Spleen (tissue), 11 donors: ENCODE data around the gene BEST1. TPM values are rescaled to one million over a fixed set of nuclear protein-coding genes. Genes with fewer than 3 reads are reported as not detected.
"Not testable (repeated sequence)": the region's sequence is repeated elsewhere in the genome, so short reads cannot be mapped to it uniquely, and the experiment has no call there.

Experiments used
- DNase-seq: peaks from one replicate; pipeline ENCODE4 v3.0.0-alpha.2; 2020
- H3K27ac ChIP-seq, 8 donors: fragments of 200-600 bp; sonication (generic) in 7 of 8; 1 replicate in 4 of 8; 2 replicates in 4 of 8; pipeline versions ENCODE4 v1.5.0 to v1.8.0; 2016 to 2021; ENCODE audit warnings: inconsistent platforms in 4 of 8, mild to moderate bottlenecking in 4 of 8, moderate library complexity in 1 of 8
- H3K27me3 ChIP-seq, 7 donors: fragments of 200-600 bp; sonication (generic) in 6 of 7; replicated peaks in 1 of 7; 1 replicate in 4 of 7; 2 replicates in 3 of 7; pipeline versions ENCODE4 v1.5.0 to v1.8.0; 2016 to 2021; ENCODE audit warnings: inconsistent platforms in 3 of 7, mild to moderate bottlenecking in 1 of 7
- H3K36me3 ChIP-seq, 6 donors: fragments of 200-600 bp; sonication (generic) in 5 of 6; 1 replicate in 4 of 6; 2 replicates in 2 of 6; pipeline versions ENCODE4 v1.5.0 to v1.8.0; 2016 to 2021; ENCODE audit warnings: inconsistent platforms in 2 of 6
- H3K4me1 ChIP-seq, 6 donors: fragments of 200-600 bp; sonication (generic) in 5 of 6; 1 replicate in 3 of 6; 2 replicates in 3 of 6; pipeline versions ENCODE4 v1.5.0 to v1.8.0; 2016 to 2021; ENCODE audit warnings: inconsistent platforms in 3 of 6
- H3K4me3 ChIP-seq, 8 donors: fragments of 200-600 bp; sonication (generic) in 7 of 8; 1 replicate in 4 of 8; 2 replicates in 4 of 8; pipeline versions ENCODE4 v1.5.0 to v1.8.0; 2016 to 2021; ENCODE audit warnings: inconsistent platforms in 4 of 8, mild to moderate bottlenecking in 4 of 8, moderate library complexity in 2 of 8
- H3K9me3 ChIP-seq, 8 donors: fragments of 200-600 bp; sonication (generic) in 7 of 8; 1 replicate in 4 of 8; 2 replicates in 4 of 8; pipeline versions ENCODE4 v1.5.0 to v1.8.0; 2016 to 2021; ENCODE audit warnings: inconsistent platforms in 4 of 8
- CTCF ChIP-seq, 11 experiments: fragments of 200-600 bp in 7 of 11; fragments of 450-650 bp in 4 of 11; sonication (generic) in 4 of 11; IDR thresholded peaks in 8 of 11; conservative IDR thresholded peaks in 3 of 11; 1 replicate in 7 of 11; 2 replicates in 4 of 11; pipeline versions ENCODE4 v1.4.0 to v1.8.0; 2016 to 2021; ENCODE audit warnings: antibody characterized with exemption in 11 of 11, inconsistent platforms in 4 of 11, mild to moderate bottlenecking in 1 of 11
- POLR2A ChIP-seq, 3 donors: fragments of 450-650 bp; IDR thresholded peaks; one replicate each; pipeline ENCODE4 v1.5.1; 2017; ENCODE audit warnings: antibody characterized with exemption in 3 of 3, mild to moderate bottlenecking in 1 of 3
- POLR2AphosphoS5 ChIP-seq, 3 donors: sonication (generic); formaldehyde crosslinking; IDR thresholded peaks; one replicate each; pipeline ENCODE4 v1.5.1; 2017; ENCODE audit warnings: antibody characterized with exemption in 3 of 3
- WGBS, 5 donors: extraction: QIAGEN DNeasy Blood & Tissue Kit in 3 of 5; methylation state at CpG; one replicate each; pipeline versions ENCODE4 v1.1.5 to v1.1.7; 2013 to 2018; 5-methylcytosine and 5-hydroxymethylcytosine counted together
- intact Hi-C: fragments of 100-400 bp; cut with DNase I; formaldehyde crosslinking; loops from one replicate; pipeline ENCODE4 v1.15.0; 2023; ENCODE audit warnings: low total_unique reads
- polyA plus RNA-seq, 3 donors: library from polyadenylated mRNA; stranded (reverse); fragments of 200-250 nt; gene quantifications; one replicate each; pipeline ENCODE4 v1.2.1, GENCODE V29; 2013
- total RNA-seq, 7 donors: library from RNA; depleted of rRNA in 3 of 7; stranded (reverse); fragments of >200 nt in 3 of 7; fragmentation: NEBNext Ultra II Directional in 4 of 7; extraction: Animal tissue kit (Norgen Biotek cat#: 25700) in 4 of 7; gene quantifications; one replicate each; pipeline versions ENCODE4 v1.1.0 to v1.2.1, GENCODE V29; 2016 to 2021
- donor health status: healthy with polysubstance abuse.
- donor health status: DM: no; HTN: no; CAD: no; lungs with moderate emphysema.
- donor health status: DM: no; HTN: no; CAD: no.
- donor health status: Bipolar disorder and iron deficiency.
- donor health status: healthy.
- donor health status: DM: no; HTN: no; CAD: no.
- donor health status: DM: yes; HTN: yes; CAD: no.

The BEST1 gene
- total and polyA plus RNA-seq, 10 donors = 2.6 to 20.4 (median 10.8) TPM

DNA sequence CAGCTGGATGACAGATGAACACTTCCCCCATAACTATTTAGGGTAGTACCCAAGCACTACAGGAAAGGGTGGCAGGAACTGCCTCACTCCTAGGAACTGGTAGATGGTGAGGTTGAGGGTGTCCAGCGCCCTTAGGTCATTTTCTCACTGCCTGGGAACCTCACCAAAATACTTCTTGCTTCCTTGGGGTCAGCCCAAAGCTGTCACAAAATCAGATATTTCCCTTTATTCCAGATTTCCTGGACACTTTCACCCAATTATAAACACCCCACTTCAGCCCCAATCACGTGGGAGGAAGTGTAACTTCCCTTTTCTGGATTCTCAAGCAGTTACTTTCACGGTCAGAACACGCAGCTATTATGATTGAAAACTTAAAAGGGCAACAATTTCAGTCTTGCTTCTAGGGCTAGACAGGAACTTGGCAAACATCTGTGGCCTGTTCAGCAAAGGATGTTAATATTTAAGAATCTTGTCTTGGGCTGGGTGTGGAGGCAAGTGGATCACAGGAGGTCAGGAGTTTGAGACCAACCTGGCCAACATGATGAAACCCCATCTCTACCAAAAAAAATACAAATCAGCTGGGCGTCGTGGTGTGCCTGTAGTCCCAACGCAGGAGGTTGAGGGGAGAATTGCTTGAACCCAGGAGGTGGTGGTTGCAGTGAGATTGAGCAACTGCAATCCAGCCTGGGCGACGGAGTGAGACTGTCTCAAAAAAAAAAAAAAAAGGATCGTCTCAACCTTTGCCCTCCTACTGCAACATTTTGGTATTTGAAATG lies 13.3 kb downstream of the BEST1 start:
- peak in 2 of 3 donors; percentile 21 to 52 for TF ChIP-seq POLR2A (IDR thresholded peaks at IDR 0.05)
- TF ChIP-seq POLR2AphosphoS5 (IDR thresholded peaks at IDR 0.05) = peak in 2 of 3 donors; percentile 4 to 80
- peak in 1 of 11 experiments; percentile 9 for TF ChIP-seq CTCF (IDR thresholded peaks at IDR 0.05 in 8 of 11, conservative IDR thresholded peaks at IDR 0.05 in 3 of 11)
- 13 to 32% (median 19%) methylated on average over 10 of the region's 10 CpGs for WGBS, 5 donors
- H3K36me3 ChIP-seq = peaks cover 0 to 75% (median 18%) of the 10 kb centered on the region in 6 donors
- H3K9me3 ChIP-seq = no peaks in the 10 kb centered on the region
- intact Hi-C loops = no loop called here
- no peaks in the 10 kb centered on the region for H3K27me3 ChIP-seq
- H3K4me1 ChIP-seq = peaks cover 27 to 83% (median 59%) of the 10 kb centered on the region in 6 donors
- peak overlapping the region in 5 of 8 donors; percentile 77 to 100 (median 96) for H3K4me3 ChIP-seq
- DNase-seq = peak; percentile 65
- peak overlapping the region; percentile 82 to 100 (median 99) for H3K27ac ChIP-seq

GRCh38 chr11:61964058-61964665 lies 14.0 kb downstream of the BEST1 start:
- Histone ChIP-seq H3K4me1 (peaks cover 31 to 87% (median 65%) of the 10 kb centered on the region in 6 donors), H3K9me3 (no peaks in the 10 kb centered on the region), H3K27me3 (no peaks in the 10 kb centered on the region), H3K27ac (peak overlapping the region; percentile 82 to 100 (median 99)), H3K36me3 (peaks cover 0 to 69% (median 18%) of the 10 kb centered on the region in 6 donors), H3K4me3 (peak overlapping the region in 6 of 8 donors; percentile 77 to 100 (median 92))
- TF ChIP-seq CTCF (IDR thresholded peaks at IDR 0.05 in 8 of 11, conservative IDR thresholded peaks at IDR 0.05 in 3 of 11) (no peak), POLR2AphosphoS5 (IDR thresholded peaks at IDR 0.05) (peak in 1 of 3 donors; percentile 90), POLR2A (IDR thresholded peaks at IDR 0.05) (peak in 1 of 3 donors; percentile 35)
- peak; percentile 60 for DNase-seq
- intact Hi-C loops = no loop called here
- WGBS, 5 donors = 83 to 90% (median 87%) methylated on average over 4 of the region's 4 CpGs

DNA sequence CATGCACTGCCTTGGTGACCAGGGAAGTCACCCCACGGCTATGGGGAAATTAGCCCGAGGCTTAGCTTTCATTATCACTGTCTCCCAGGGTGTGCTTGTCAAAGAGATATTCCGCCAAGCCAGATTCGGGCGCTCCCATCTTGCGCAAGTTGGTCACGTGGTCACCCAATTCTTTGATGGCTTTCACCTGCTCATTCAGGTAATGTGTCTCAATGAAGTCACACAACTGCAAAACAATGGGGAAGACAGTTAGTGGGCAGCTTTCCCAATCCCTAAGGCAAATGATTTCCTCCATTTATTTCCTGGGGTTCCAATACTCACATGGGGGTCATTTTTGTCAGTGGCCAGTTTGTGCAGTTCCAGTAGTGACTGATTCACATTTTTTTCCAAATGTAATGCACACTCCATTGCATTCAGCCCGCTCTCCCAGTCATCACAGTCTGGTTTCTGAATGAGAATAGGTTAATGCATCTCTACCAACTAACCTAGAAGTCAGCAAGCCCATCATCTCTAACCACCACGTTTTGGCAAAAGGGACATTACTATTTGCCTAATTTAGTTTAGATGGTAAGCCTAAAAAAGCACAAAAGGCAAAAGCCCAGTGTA lies 14.6 kb downstream of the BEST1 start:
- H3K4me1 ChIP-seq = peaks cover 31 to 89% (median 69%) of the 10 kb centered on the region in 6 donors
- H3K27me3 ChIP-seq, H3K9me3 ChIP-seq, intact Hi-C loops: not testable (repeated sequence)
- peak; percentile 73 for DNase-seq
- WGBS, 5 donors = 48 to 65% (median 58%) methylated on average over 9 of the region's 9 CpGs
- H3K27ac ChIP-seq = peak overlapping the region; percentile 94 to 100 (median 99)
- peak in 1 of 3 donors; percentile 85 for TF ChIP-seq POLR2AphosphoS5 (IDR thresholded peaks at IDR 0.05)
- H3K4me3 ChIP-seq = peak overlapping the region; percentile 77 to 100 (median 94)
- H3K36me3 ChIP-seq = peaks cover 0 to 63% (median 18%) of the 10 kb centered on the region in 6 donors

GRCh38 chr11:61966734-61967115 lies 16.6 kb downstream of the BEST1 start:
- TF ChIP-seq CTCF (IDR thresholded peaks at IDR 0.05 in 8 of 11, conservative IDR thresholded peaks at IDR 0.05 in 3 of 11) (no peak), POLR2AphosphoS5 (IDR thresholded peaks at IDR 0.05) (peak in 1 of 3 donors; percentile 73)
- Histone ChIP-seq H3K4me1 (peaks cover 50 to 89% (median 82%) of the 10 kb centered on the region in 6 donors), H3K27ac (peak overlapping the region; percentile 94 to 100 (median 99)), H3K9me3 (no peaks in the 10 kb centered on the region), H3K36me3 (peaks cover 0 to 43% (median 18%) of the 10 kb centered on the region in 6 donors), H3K27me3 (no peaks in the 10 kb centered on the region), H3K4me3 (peak overlapping the region; percentile 77 to 100 (median 94))
- 0 to 2% (median 1%) methylated on average over 13 of the region's 13 CpGs for WGBS, 5 donors
- intact Hi-C loops = no loop called here
- DNase-seq = peak; percentile 85
